PFSK-1 (cell line): ENCODE measurements around the gene IGF1R.

Source experiments
- FOXP2 ChIP-seq: optimal IDR thresholded peaks from 2 replicates; pipeline ENCODE3; 2011; ENCODE audit warnings: borderline replicate concordance, control low read depth, inconsistent platforms; ENCODE audit not compliant: insufficient read depth; ENCODE audit errors: extremely low read length, extremely low read depth
- POLR2AphosphoS5 ChIP-seq: IDR thresholded peaks from 2 replicates; pipeline ENCODE4 v1.6.1; 2012; ENCODE audit warnings: low read depth, mild to moderate bottlenecking, control low read depth, low read length, moderate library complexity
- SIN3A ChIP-seq: IDR thresholded peaks from 2 replicates; pipeline ENCODE4 v1.6.1; 2012; ENCODE audit warnings: mild to moderate bottlenecking, low read length, moderate library complexity, borderline replicate concordance; ENCODE audit not compliant: insufficient read depth
- TAF1 ChIP-seq: IDR thresholded peaks from 2 replicates; pipeline ENCODE4 v1.6.1; 2012; ENCODE audit warnings: low read length, control low read depth, borderline replicate concordance; ENCODE audit not compliant: insufficient read depth
- TF ChIP-seq, protein P1 (sequence below), 2 experiments: IDR thresholded peaks; 2 replicates each; pipeline versions ENCODE4 v1.6.1 to v1.8.0; 2011 to 2012; ENCODE audit warnings: low read depth in 2 of 2, low read length in 2 of 2, control low read depth in 1 of 2, inconsistent platforms in 1 of 2, mild to moderate bottlenecking in 1 of 2, moderate library complexity in 1 of 2; ENCODE audit not compliant: insufficient read depth in 1 of 2

DNA sequence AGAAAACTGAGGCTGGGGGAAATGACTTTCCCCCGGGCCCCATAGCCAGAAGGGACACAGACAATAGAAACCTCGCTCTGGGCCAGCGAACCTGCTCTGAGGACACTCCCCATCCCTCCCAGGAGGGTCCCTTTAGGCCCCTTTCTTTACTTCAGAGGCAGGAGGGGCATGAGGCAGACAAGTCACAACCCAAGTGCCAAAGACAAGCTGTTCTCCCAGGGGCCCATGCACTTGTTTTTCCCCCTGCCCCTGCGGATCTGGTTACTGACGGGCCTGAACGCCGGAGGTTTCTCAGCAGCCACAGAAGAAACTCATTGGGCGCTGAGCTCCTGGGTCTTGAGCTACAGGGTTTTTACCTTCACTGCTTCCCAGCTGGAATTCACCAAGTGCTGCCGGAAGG, 349.4 kb downstream of the IGF1R start:
- no peak for TF ChIP-seq POLR2AphosphoS5
- TF ChIP-seq, protein P1, sequence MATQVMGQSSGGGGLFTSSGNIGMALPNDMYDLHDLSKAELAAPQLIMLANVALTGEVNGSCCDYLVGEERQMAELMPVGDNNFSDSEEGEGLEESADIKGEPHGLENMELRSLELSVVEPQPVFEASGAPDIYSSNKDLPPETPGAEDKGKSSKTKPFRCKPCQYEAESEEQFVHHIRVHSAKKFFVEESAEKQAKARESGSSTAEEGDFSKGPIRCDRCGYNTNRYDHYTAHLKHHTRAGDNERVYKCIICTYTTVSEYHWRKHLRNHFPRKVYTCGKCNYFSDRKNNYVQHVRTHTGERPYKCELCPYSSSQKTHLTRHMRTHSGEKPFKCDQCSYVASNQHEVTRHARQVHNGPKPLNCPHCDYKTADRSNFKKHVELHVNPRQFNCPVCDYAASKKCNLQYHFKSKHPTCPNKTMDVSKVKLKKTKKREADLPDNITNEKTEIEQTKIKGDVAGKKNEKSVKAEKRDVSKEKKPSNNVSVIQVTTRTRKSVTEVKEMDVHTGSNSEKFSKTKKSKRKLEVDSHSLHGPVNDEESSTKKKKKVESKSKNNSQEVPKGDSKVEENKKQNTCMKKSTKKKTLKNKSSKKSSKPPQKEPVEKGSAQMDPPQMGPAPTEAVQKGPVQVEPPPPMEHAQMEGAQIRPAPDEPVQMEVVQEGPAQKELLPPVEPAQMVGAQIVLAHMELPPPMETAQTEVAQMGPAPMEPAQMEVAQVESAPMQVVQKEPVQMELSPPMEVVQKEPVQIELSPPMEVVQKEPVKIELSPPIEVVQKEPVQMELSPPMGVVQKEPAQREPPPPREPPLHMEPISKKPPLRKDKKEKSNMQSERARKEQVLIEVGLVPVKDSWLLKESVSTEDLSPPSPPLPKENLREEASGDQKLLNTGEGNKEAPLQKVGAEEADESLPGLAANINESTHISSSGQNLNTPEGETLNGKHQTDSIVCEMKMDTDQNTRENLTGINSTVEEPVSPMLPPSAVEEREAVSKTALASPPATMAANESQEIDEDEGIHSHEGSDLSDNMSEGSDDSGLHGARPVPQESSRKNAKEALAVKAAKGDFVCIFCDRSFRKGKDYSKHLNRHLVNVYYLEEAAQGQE (IDR thresholded peaks at IDR 0.05; ENCODE audit: insufficient read depth in 1 of 2, low read depth in 2 of 2, low read length in 2 of 2) = no peak
- TF ChIP-seq TAF1 = no peak
- TF ChIP-seq SIN3A = no peak
- no peak for TF ChIP-seq FOXP2
